H9 (cell line): ENCODE results near the gene PRMT7. TPM values are rescaled to one million over a fixed set of nuclear protein-coding genes. Genes with fewer than 3 reads are reported as not detected.

Experiments
- DNase-seq: peaks from one replicate; pipeline ENCODE4 v3.0.0-alpha.2; 2017
- H2AFZ ChIP-seq: one replicate; pipeline ENCODE4 v1.6.1; 2013; ENCODE audit warnings: mild to moderate bottlenecking, low read length, control low read depth, moderate library complexity
- H2AK5ac ChIP-seq: 2 replicates; pipeline ENCODE4 v1.6.1; 2013; ENCODE audit warnings: low read length, control low read depth, mixed read lengths; ENCODE audit not compliant: insufficient read length
- H2BK120ac ChIP-seq: one replicate; pipeline ENCODE4 v1.6.1; 2013; ENCODE audit warnings: low read depth, mild to moderate bottlenecking, low read length, control low read depth, inconsistent platforms; ENCODE audit not compliant: poor library complexity, severe bottlenecking
- H2BK12ac ChIP-seq: 2 replicates; pipeline ENCODE4 v1.6.1; 2013; ENCODE audit warnings: low read length, control low read depth, mixed read lengths, low read depth; ENCODE audit not compliant: insufficient read length
- H2BK15ac ChIP-seq: 2 replicates; pipeline ENCODE4 v1.6.1; 2013; ENCODE audit warnings: low read depth, low read length, control low read depth
- H2BK20ac ChIP-seq: one replicate; pipeline ENCODE4 v1.6.1; 2013; ENCODE audit warnings: low read depth, mild to moderate bottlenecking, low read length, control low read depth, inconsistent platforms; ENCODE audit not compliant: poor library complexity, severe bottlenecking
- H2BK5ac ChIP-seq: 2 replicates; pipeline ENCODE4 v1.6.1; 2013; ENCODE audit warnings: low read length, control low read depth, mixed read lengths; ENCODE audit not compliant: insufficient read length
- H3K14ac ChIP-seq: 2 replicates; pipeline ENCODE4 v1.6.1; 2013; ENCODE audit warnings: low read length, control low read depth; ENCODE audit not compliant: insufficient read depth
- H3K18ac ChIP-seq: 2 replicates; pipeline ENCODE4 v1.6.1; 2013; ENCODE audit warnings: low read depth, mild to moderate bottlenecking, mixed read lengths, low read length, control low read depth; ENCODE audit not compliant: insufficient read length
- H3K23ac ChIP-seq: 2 replicates; pipeline ENCODE4 v1.6.1; 2013; ENCODE audit warnings: low read length, control low read depth, mixed read lengths, low read depth; ENCODE audit not compliant: insufficient read length
- H3K23me2 ChIP-seq: 2 replicates; pipeline ENCODE4 v1.6.1; 2013; ENCODE audit warnings: low read depth, mild to moderate bottlenecking, mixed read lengths, low read length, control low read depth; ENCODE audit not compliant: insufficient read length, poor library complexity, severe bottlenecking
- H3K27ac ChIP-seq: 2 replicates; pipeline ENCODE4 v1.5.1; 2013; ENCODE audit warnings: low read length, control low read depth, mixed read lengths, low read depth; ENCODE audit not compliant: insufficient read length
- H3K27me3 ChIP-seq: 2 replicates; pipeline ENCODE4 v1.6.1; 2013; ENCODE audit warnings: low read length, control low read depth, inconsistent platforms; ENCODE audit not compliant: insufficient read depth
- H3K4ac ChIP-seq: 2 replicates; pipeline ENCODE4 v1.6.1; 2013; ENCODE audit warnings: low read depth, mild to moderate bottlenecking, control low read depth, inconsistent platforms, low read length, moderate library complexity
- H3K4me1 ChIP-seq: 2 replicates; pipeline ENCODE4 v1.6.1; 2013; ENCODE audit warnings: low read length, control low read depth, inconsistent platforms; ENCODE audit not compliant: insufficient read depth
- H3K4me2 ChIP-seq: 2 replicates; pipeline ENCODE4 v1.6.1; 2013; ENCODE audit warnings: low read length, control low read depth, mixed read lengths; ENCODE audit not compliant: insufficient read length, insufficient read depth
- H3K56ac ChIP-seq: 2 replicates; pipeline ENCODE4 v1.6.1; 2013; ENCODE audit warnings: low read depth, mild to moderate bottlenecking, mixed read lengths, low read length, control low read depth; ENCODE audit not compliant: insufficient read length
- H3K79me1 ChIP-seq: 2 replicates; pipeline ENCODE4 v1.6.1; 2013; ENCODE audit warnings: low read depth, mild to moderate bottlenecking, moderate library complexity, low read length, control low read depth, inconsistent platforms; ENCODE audit not compliant: insufficient read depth, poor library complexity, severe bottlenecking
- H3K79me2 ChIP-seq: 2 replicates; pipeline ENCODE4 v1.6.1; 2013; ENCODE audit warnings: low read length, control low read depth, inconsistent platforms; ENCODE audit not compliant: insufficient read depth
- H3K9ac ChIP-seq: 2 replicates; pipeline ENCODE4 v1.6.1; 2013; ENCODE audit warnings: low read length, control low read depth, mixed read lengths; ENCODE audit not compliant: insufficient read length; ENCODE audit errors: extremely low read depth
- H3K9me3 ChIP-seq: one replicate; pipeline ENCODE4 v1.6.1; 2013; ENCODE audit warnings: low read depth, low read length, inconsistent platforms; ENCODE audit not compliant: control insufficient read depth
- H3T11ph ChIP-seq: one replicate; pipeline ENCODE4 v1.6.1; 2013; ENCODE audit warnings: mild to moderate bottlenecking, low read length, control low read depth, inconsistent platforms
- H4K20me1 ChIP-seq: one replicate; pipeline ENCODE4 v1.6.1; 2013; ENCODE audit not compliant: control insufficient read depth, insufficient read length, insufficient read depth
- H4K5ac ChIP-seq: 2 replicates; pipeline ENCODE4 v1.6.1; 2013; ENCODE audit warnings: low read depth, mild to moderate bottlenecking, mixed read lengths, low read length, control low read depth; ENCODE audit not compliant: insufficient read length
- H4K8ac ChIP-seq: replicated peaks from 2 replicates; pipeline ENCODE4 v1.6.1; 2013; ENCODE audit warnings: low read length, control low read depth, mixed read lengths, low read depth; ENCODE audit not compliant: insufficient read length
- H4K91ac ChIP-seq: 2 replicates; pipeline ENCODE4 v1.6.1; 2013; ENCODE audit warnings: low read depth, mild to moderate bottlenecking, moderate library complexity, mixed read lengths, low read length, control low read depth; ENCODE audit not compliant: insufficient read length
- H3K27ac Mint-ChIP-seq, 3 experiments: 2 replicates in 2 of 3; 3 replicates in 1 of 3; pipeline ENCODE4 v1.8.0; 2020 to 2021; ENCODE audit warnings: mixed read lengths in 3 of 3, mild to moderate bottlenecking in 1 of 3, moderate library complexity in 1 of 3
- H3K27me3 Mint-ChIP-seq: 2 replicates; pipeline ENCODE4 v1.8.0; 2021; ENCODE audit warnings: low read depth, mild to moderate bottlenecking, moderate library complexity, mixed read lengths
- H3K36me3 Mint-ChIP-seq, 3 experiments: 2 replicates in 2 of 3; 3 replicates in 1 of 3; pipeline ENCODE4 v1.8.0; 2020 to 2021; ENCODE audit warnings: low read depth in 3 of 3, mixed read lengths in 3 of 3; ENCODE audit not compliant: insufficient read depth in 1 of 3
- H3K4me1 Mint-ChIP-seq, 2 experiments: 2 replicates each; pipeline ENCODE4 v1.8.0; 2020; ENCODE audit warnings: mixed read lengths in 2 of 2
- H3K4me3 Mint-ChIP-seq, 2 experiments: 2 replicates in 1 of 2; 3 replicates in 1 of 2; pipeline ENCODE4 v1.8.0; 2020 to 2021; ENCODE audit warnings: mild to moderate bottlenecking in 2 of 2, mixed read lengths in 2 of 2, moderate library complexity in 1 of 2
- H3K9me3 Mint-ChIP-seq, 2 experiments: 2 replicates in 1 of 2; 3 replicates in 1 of 2; pipeline ENCODE4 v1.8.0; 2020; ENCODE audit warnings: mild to moderate bottlenecking in 2 of 2, mixed read lengths in 2 of 2, moderate library complexity in 1 of 2
- WGBS: extraction: QIAGEN DNeasy Blood & Tissue Kit; methylation state at CpG from one replicate; pipeline ENCODE4 v1.1.7; 2013; ENCODE audit warnings: missing lambda C conversion rate, low lambda C conversion rate, mixed read lengths; ENCODE audit not compliant: insufficient read length; ENCODE audit errors: extremely low coverage; 5-methylcytosine and 5-hydroxymethylcytosine counted together
- total RNA-seq: library from RNA; stranded (reverse); gene quantifications from 2 replicates; pipeline ENCODE4 v1.2.1, GENCODE V29; 2021
- TF ChIP-seq, protein P1 (sequence below): fragments of 200-600 bp; sonication (generic); conservative IDR thresholded peaks from 3 replicates; pipeline ENCODE4 v1.8.0; 2021; ENCODE audit warnings: antibody characterized with exemption, mild to moderate bottlenecking

Gene PRMT7
- total RNA-seq, 1 experiment from 2014 or later: 56.6 TPM

DNA sequence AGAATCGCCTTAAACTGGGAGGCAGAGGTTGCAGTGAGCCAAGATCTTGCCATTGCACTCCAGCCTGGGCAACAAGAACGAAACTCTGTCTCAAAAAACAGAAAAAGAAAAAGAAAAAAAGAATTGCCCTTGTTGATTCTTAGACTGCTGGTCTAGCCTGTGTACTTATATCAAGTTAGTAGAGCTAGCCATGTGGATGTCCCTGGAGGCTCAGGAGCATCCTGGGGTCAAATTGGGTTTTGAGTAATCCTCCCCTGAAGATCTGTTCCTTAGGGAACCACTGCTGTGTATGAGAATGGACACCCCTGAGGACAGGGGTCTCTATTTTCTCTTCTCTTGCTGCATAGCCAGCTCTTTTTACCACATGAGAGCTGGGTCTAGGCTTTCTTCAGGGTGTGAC is 21.6 kb upstream of the PRMT7 start:
- no peak overlapping the region for H3K4me3 Mint-ChIP-seq
- no peak overlapping the region; a peak in 1 of 7 replicates for H3K27ac Mint-ChIP-seq
- Histone ChIP-seq H3T11ph (no peak overlapping the region), H3K27me3 (no peaks in the 10 kb centered on the region), H4K8ac (no peak overlapping the region), H2BK12ac (no peak overlapping the region), H3K23ac (no peak overlapping the region), H3K23me2 (no peaks in the 10 kb centered on the region), H4K20me1 (peaks cover 2% of the 10 kb centered on the region), H3K18ac (no peak overlapping the region), H2BK5ac (no peak overlapping the region), H4K5ac (no peak overlapping the region), H3K9me3 (peaks cover 5% of the 10 kb centered on the region), H2BK120ac (no peak overlapping the region), H3K4ac (no peak overlapping the region), H3K79me1 (no peaks in the 10 kb centered on the region), H2BK15ac (no peak overlapping the region), H2AFZ (no peak overlapping the region), H3K79me2 (0 out of 2 replicates have a peak, but pooled peaks cover 2% of the 10 kb centered on the region), H3K14ac (no peak overlapping the region), H4K91ac (no peak overlapping the region), H3K4me2 (no peak overlapping the region), H3K4me1 (no peaks in the 10 kb centered on the region), H3K9ac (no peak overlapping the region), H3K56ac (no peak overlapping the region), H2BK20ac (no peak overlapping the region), H2AK5ac (no peak overlapping the region), H3K27ac (no peak overlapping the region)
- H3K27me3 Mint-ChIP-seq: no peaks in the 10 kb centered on the region
- no CpG with 5 or more reads among the region's 2 CpGs for WGBS
- TF ChIP-seq, protein P1, sequence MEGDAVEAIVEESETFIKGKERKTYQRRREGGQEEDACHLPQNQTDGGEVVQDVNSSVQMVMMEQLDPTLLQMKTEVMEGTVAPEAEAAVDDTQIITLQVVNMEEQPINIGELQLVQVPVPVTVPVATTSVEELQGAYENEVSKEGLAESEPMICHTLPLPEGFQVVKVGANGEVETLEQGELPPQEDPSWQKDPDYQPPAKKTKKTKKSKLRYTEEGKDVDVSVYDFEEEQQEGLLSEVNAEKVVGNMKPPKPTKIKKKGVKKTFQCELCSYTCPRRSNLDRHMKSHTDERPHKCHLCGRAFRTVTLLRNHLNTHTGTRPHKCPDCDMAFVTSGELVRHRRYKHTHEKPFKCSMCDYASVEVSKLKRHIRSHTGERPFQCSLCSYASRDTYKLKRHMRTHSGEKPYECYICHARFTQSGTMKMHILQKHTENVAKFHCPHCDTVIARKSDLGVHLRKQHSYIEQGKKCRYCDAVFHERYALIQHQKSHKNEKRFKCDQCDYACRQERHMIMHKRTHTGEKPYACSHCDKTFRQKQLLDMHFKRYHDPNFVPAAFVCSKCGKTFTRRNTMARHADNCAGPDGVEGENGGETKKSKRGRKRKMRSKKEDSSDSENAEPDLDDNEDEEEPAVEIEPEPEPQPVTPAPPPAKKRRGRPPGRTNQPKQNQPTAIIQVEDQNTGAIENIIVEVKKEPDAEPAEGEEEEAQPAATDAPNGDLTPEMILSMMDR: no peak
- H3K9me3 Mint-ChIP-seq: no peaks in the 10 kb centered on the region
- peaks cover 4 to 10% of the 10 kb centered on the region in 2 experiments; a peak in 3 of 4 replicates for H3K4me1 Mint-ChIP-seq
- peaks cover 20 to 37% (median 23%) of the 10 kb centered on the region in 3 experiments; a peak in 6 of 7 replicates for H3K36me3 Mint-ChIP-seq
- DNase-seq: no peak
